Heart left ventricle (tissue), 16 donors: ENCODE measurements around the gene AGO4. TPM values are rescaled to one million over a fixed set of nuclear protein-coding genes. Genes with fewer than 3 reads are reported as not detected.

Experiments
- ATAC-seq, 4 donors: fragments of 200-7000 bp; cut with Tn5 transposase; one replicate each; pipeline ENCODE4 v1.9.1; 2020 to 2022; ENCODE audit warnings: moderate library complexity in 4 of 4, mild to moderate bottlenecking in 3 of 4, moderate number of reproducible peaks in 1 of 4
- DNase-seq, 5 donors: peaks; one replicate each; pipeline ENCODE4 v3.0.0-alpha.2; 2020
- H3K27ac ChIP-seq, 12 donors: fragments of 200-600 bp; sonication (generic) in 4 of 12; one replicate each; pipeline versions ENCODE4 v1.5.0 to v1.8.0; 2016 to 2022; ENCODE audit warnings: mild to moderate bottlenecking in 2 of 12
- H3K27me3 ChIP-seq, 9 donors: fragments of 200-600 bp; sonication (generic) in 2 of 9; one replicate each; pipeline versions ENCODE4 v1.5.1 to v1.8.0; 2016 to 2022; ENCODE audit warnings: mild to moderate bottlenecking in 3 of 9
- H3K36me3 ChIP-seq, 9 donors: fragments of 200-600 bp; sonication (generic) in 2 of 9; one replicate each; pipeline versions ENCODE4 v1.5.0 to v1.8.0; 2018 to 2022; ENCODE audit warnings: mild to moderate bottlenecking in 2 of 9
- H3K4me1 ChIP-seq, 12 donors: fragments of 200-600 bp; sonication (generic) in 4 of 12; one replicate each; pipeline versions ENCODE4 v1.5.0 to v1.8.0; 2016 to 2022; ENCODE audit warnings: mild to moderate bottlenecking in 3 of 12
- H3K4me3 ChIP-seq, 12 donors: fragments of 200-600 bp; sonication (generic) in 4 of 12; one replicate each; pipeline versions ENCODE4 v1.5.0 to v1.8.0; 2017 to 2022; ENCODE audit warnings: mild to moderate bottlenecking in 9 of 12, moderate library complexity in 4 of 12
- H3K9me3 ChIP-seq, 12 donors: fragments of 200-600 bp; sonication (generic) in 4 of 12; one replicate each; pipeline versions ENCODE4 v1.5.0 to v1.8.0; 2016 to 2022; ENCODE audit warnings: mild to moderate bottlenecking in 1 of 12
- POLR2A ChIP-seq, 2 donors: fragments of 450-650 bp; IDR thresholded peaks; one replicate each; pipeline ENCODE4 v1.6.1; 2017; ENCODE audit warnings: antibody characterized with exemption in 2 of 2, mild to moderate bottlenecking in 2 of 2, moderate library complexity in 2 of 2
- WGBS, 4 donors: extraction: QIAGEN DNeasy Blood & Tissue Kit in 2 of 4; methylation state at CpG; one replicate each; pipeline versions ENCODE4 v1.1.5 to v1.1.7; 2013 to 2018; 5-methylcytosine and 5-hydroxymethylcytosine counted together
- intact Hi-C, 10 donors: fragments of 100-400 bp; cut with DNase I; formaldehyde crosslinking; loops; one replicate each; pipeline versions ENCODE4 v1.11.1 to v1.14.2; 2022
- polyA plus RNA-seq, 2 donors: library from polyadenylated mRNA; stranded (reverse); fragments of 200-250 nt; gene quantifications; one replicate each; pipeline ENCODE4 v1.2.3, GENCODE V29; 2013
- total RNA-seq, 9 donors: library from RNA; depleted of rRNA in 2 of 9; stranded (reverse); fragments of >200 nt in 2 of 9; fragmentation: NEBNext Ultra II Directional in 3 of 9; extraction: Animal tissue kit (Norgen Biotek cat#: 25700) in 3 of 9; gene quantifications; one replicate each; pipeline versions ENCODE4 v1.1.0 to v1.2.4, GENCODE V29; 2016 to 2023
- TF ChIP-seq, protein P1 (sequence below), 12 donors: fragments of 200-600 bp; sonication (generic) in 4 of 12; IDR thresholded peaks; one replicate each; pipeline versions ENCODE4 v1.5.0 to v1.8.0; 2018 to 2022; ENCODE audit warnings: antibody characterized with exemption in 12 of 12, mild to moderate bottlenecking in 5 of 12
- donor health status: ischemic (EF 13 %, LVEDD 7.1; RV severe dilation, severe dysfunction).
- donor health status: healthy with polysubstance abuse.
- donor health status: DM: no; HTN: yes; CAD: no.
- donor health status: DM: no; HTN: no; CAD: no.
- donor health status: ischemic (EF 25% LVEDD 6.9; RV normal size, moderate dysfunction).
- donor health status: ischemic (EF 25% LVEDD 5.7; RV mildly dilated, moderate dysfunction).
- donor health status: healthy.
- donor health status: DM: yes; HTN: yes; CAD: no.
- donor health status: ischemic (EF 35%, LVEDD 5.7; RV mildly dilated, moderate dysfunction).
- donor health status: nonischemic (EF 11% LVEDD 7.7; RV severe dilation, severe dysfunction).
- donor health status: DM: yes; HTN: yes; CAD: no.
- donor health status: PGD.
- donor health status: ischemic (EF 29% LVEDD 5.4; RV normal size, mild dysfunction).
- donor health status: nonischemic (EF 23%, LVEDD 6.1; RV moderate dilation, normal function).

The AGO4 gene
- total and polyA plus RNA-seq, 11 donors, result 6.2 to 24.8 (median 15.7) TPM

DNA sequence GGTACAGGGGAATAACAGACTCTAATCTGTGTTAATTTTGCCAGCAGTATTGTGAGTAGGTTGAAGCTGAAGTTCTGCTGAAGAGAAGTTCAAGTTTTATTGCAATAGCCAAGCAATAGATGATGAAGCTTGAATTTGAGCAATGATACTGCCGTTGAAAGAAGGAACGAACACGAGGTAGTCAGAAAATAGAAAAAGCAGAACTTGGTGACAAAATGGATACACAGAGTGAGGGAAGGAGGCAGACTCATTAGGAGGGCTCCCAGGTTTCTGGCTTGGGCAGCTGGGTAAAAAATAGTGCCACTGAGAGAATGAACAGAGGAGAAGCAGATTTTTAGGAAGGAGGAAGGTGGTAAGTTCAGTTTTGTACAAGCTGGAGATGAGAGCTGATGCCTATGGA, 52.9 kb downstream of the AGO4 start:
- TF ChIP-seq, protein P1, sequence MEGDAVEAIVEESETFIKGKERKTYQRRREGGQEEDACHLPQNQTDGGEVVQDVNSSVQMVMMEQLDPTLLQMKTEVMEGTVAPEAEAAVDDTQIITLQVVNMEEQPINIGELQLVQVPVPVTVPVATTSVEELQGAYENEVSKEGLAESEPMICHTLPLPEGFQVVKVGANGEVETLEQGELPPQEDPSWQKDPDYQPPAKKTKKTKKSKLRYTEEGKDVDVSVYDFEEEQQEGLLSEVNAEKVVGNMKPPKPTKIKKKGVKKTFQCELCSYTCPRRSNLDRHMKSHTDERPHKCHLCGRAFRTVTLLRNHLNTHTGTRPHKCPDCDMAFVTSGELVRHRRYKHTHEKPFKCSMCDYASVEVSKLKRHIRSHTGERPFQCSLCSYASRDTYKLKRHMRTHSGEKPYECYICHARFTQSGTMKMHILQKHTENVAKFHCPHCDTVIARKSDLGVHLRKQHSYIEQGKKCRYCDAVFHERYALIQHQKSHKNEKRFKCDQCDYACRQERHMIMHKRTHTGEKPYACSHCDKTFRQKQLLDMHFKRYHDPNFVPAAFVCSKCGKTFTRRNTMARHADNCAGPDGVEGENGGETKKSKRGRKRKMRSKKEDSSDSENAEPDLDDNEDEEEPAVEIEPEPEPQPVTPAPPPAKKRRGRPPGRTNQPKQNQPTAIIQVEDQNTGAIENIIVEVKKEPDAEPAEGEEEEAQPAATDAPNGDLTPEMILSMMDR (IDR thresholded peaks at IDR 0.05), result no peak
- TF ChIP-seq POLR2A (IDR thresholded peaks at IDR 0.05), result no peak
- WGBS, 4 donors, result 78 to 88% (median 87%) methylated on average over 3 of the region's 3 CpGs
- ATAC-seq, result no peak

GRCh38 chr1:35863136-35863535, 55.3 kb downstream of the AGO4 start:
- no peak for TF ChIP-seq POLR2A (IDR thresholded peaks at IDR 0.05)
- TF ChIP-seq, protein P1 (IDR thresholded peaks at IDR 0.05), result no peak
- Histone ChIP-seq H3K36me3 (peaks cover 0 to 4% (median 0%) of the 10 kb centered on the region in 9 donors), H3K27me3 (no peaks in the 10 kb centered on the region), H3K4me1 (peaks cover 0 to 47% (median 6%) of the 10 kb centered on the region in 12 donors), H3K9me3 (no peaks in the 10 kb centered on the region), H3K4me3 (no peak overlapping the region), H3K27ac (peak overlapping the region in 1 of 12 donors; percentile 76)
- ATAC-seq (no peak), DNase-seq (no peak)
- intact Hi-C loops, result loop anchor here in 1 of 10 donors (5.0 kb wide), 1 partner anchor 224 kb away; the partner anchor contains the start of gene ADPRS
- 92 to 97% (median 95%) methylated on average over 1 of the region's 1 CpG for WGBS, 4 donors

More for the DNA sequence above, 52.9 kb downstream of the AGO4 start:
- peaks cover 0 to 10% (median 6%) of the 10 kb centered on the region in 9 donors for H3K36me3 ChIP-seq
- no peak overlapping the region for H3K4me3 ChIP-seq
- intact Hi-C loops, result loop anchor here in 1 of 10 donors (5.0 kb wide), 1 partner anchor 227 kb away; the partner anchor contains the start of gene ADPRS
- peak overlapping the region in 1 of 12 donors; percentile 63 for H3K27ac ChIP-seq
- no peaks in the 10 kb centered on the region for H3K27me3 ChIP-seq
- H3K4me1 ChIP-seq, result peaks cover 0 to 46% (median 6%) of the 10 kb centered on the region in 12 donors
- no peaks in the 10 kb centered on the region for H3K9me3 ChIP-seq
- no peak for DNase-seq

- DNase-seq (no peak), ATAC-seq (no peak)
- Histone ChIP-seq H3K4me1 (peaks cover 0 to 47% (median 6%) of the 10 kb centered on the region in 12 donors), H3K36me3 (no peaks in the 10 kb centered on the region), H3K4me3 (no peak overlapping the region), H3K27ac (peak overlapping the region in 1 of 12 donors; percentile 76), H3K27me3 (no peaks in the 10 kb centered on the region), H3K9me3 (no peaks in the 10 kb centered on the region)
- intact Hi-C loops, result loop anchor here in 1 of 10 donors (5.0 kb wide), 1 partner anchor 223 kb away; the partner anchor contains the start of gene ADPRS
- TF ChIP-seq, protein P1 (IDR thresholded peaks at IDR 0.05), result no peak
- 49 to 65% (median 51%) methylated on average over 3 of the region's 3 CpGs for WGBS, 4 donors
Observed at GRCh38 chr1:35863881-35864625, 56.2 kb downstream of the AGO4 start.

DNA sequence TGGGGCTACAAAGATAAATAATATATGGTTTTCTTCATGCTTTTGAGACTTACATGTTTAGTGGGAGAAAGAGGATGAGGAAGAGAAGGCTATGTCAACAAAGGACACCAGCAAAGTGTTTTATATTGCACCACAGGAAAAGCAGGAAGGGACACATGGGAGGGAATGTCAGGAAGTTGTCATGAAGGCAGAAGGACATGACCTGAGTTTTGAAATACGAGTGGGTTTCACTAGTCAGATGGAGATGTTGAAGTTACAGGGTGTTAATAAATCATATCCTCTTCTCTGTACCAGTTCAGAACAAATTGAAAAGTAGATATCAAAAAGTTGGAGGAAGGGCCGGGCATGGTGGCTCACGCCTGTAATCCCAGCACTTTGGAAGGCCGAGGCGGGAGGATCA, 57.0 kb downstream of the AGO4 start:
- Histone ChIP-seq H3K36me3 (no peaks in the 10 kb centered on the region), H3K27me3 (no peaks in the 10 kb centered on the region), H3K27ac (peak overlapping the region in 1 of 12 donors; percentile 76), H3K4me1 (peaks cover 0 to 47% (median 6%) of the 10 kb centered on the region in 12 donors), H3K9me3 (no peaks in the 10 kb centered on the region), H3K4me3 (no peak overlapping the region)
- intact Hi-C loops, result loop anchor here in 1 of 10 donors (5.0 kb wide), 1 partner anchor 222 kb away; the partner anchor contains the start of gene ADPRS
- 81 to 87% (median 83%) methylated on average over 5 of the region's 5 CpGs for WGBS, 4 donors
- no peak for DNase-seq
- no peak for TF ChIP-seq POLR2A (IDR thresholded peaks at IDR 0.05)
- TF ChIP-seq, protein P1 (IDR thresholded peaks at IDR 0.05), result no peak
- peak in 1 of 4 donors; percentile 54 for ATAC-seq
